NCI-H1092 treated with DMSO at 0.1 percent for 48 hours (cell line): ENCODE results near the gene GSS.
"Not testable (repeated sequence)": the region's sequence is repeated elsewhere in the genome, so short reads cannot be mapped to it uniquely, and the experiment has no call there.

Source experiments
- DNase-seq: peaks from one replicate; lab custom pipeline; 2025; lab: John Stamatoyannopoulos, UW

Gene GSS

DNA sequence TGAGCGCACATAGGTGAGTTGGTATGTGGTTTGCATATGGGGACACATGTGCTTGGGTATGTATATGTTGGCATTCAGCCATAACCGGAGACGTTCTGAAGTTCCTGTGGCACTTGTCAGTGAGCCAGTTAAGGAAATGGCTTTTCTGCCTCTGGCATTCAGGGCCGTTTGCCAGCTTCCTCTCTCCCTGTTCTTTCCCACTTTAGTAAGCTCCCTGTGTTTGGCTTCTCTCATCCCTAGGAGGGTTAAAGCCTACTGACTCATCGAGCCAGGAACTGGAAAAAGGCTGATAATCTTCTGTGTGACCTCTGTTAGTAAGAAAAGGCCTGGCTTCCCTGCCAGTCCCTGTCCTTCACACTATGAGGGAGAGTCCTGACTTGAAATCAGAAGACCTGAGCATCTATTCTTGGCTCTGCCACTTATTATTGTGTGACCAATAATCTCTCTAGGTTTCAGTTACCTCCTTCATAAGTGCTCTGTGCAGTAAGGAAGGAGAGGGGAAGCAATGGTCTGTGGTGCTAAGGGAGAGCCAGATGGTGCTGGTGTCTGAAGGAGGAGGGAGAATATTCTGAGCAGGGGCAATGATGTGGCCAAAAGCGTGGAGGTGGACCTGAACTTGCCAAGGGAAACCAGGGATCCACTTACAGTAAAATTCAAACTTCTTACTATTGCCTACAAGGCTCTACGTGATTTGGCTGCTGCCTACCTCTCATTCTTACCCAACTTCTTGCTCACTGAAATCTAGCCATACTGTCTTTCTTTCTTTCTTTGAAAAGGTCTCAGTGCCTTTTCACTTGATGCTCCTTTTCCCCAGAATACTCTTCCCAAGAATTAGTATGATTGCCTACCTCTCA lies 47.8 kb downstream of the GSS start:
- DNase-seq: no peak

DNA sequence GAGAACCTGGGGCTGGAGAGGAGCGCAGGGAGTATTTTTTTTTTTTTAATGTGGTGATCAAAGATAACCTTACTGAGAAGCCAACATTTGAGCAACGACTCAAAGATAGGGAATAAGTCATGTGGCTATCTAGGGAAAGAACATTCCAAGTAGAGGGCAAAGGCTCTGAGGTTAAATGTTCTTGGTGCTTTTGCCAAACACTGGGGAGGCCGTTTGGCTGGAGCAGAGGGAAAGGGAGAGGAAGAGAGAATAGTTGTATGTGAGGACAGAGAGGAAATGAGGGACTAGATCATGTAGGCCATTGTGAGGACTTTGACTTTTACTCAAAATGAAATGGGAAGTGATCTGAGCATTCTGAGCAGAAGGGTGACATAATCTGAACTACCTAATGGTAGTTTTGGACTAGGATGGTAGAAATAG lies 51.4 kb downstream of the GSS start:
- DNase-seq: no peak

DNA sequence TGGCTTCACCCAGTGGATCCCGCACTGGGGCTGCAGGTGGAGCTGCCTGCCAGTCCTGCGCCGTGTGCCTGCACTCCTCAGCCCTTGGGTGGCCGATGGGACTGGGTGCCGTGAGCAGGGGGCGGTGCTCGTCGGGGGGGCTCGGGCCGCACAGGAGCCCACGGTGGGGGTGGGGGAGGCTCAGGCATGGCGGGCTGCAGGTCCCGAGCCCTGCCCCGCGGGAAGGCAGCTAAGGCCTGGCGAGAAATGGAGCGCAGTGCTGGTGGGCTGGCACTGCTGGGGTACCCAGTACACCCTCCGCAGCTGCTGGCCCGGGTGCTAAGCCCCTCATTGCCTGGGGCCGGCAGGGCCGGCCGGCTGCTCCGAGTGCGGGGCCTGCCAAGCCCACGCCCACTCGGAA lies 56.9 kb downstream of the GSS start:
- not testable (repeated sequence) for DNase-seq

DNA sequence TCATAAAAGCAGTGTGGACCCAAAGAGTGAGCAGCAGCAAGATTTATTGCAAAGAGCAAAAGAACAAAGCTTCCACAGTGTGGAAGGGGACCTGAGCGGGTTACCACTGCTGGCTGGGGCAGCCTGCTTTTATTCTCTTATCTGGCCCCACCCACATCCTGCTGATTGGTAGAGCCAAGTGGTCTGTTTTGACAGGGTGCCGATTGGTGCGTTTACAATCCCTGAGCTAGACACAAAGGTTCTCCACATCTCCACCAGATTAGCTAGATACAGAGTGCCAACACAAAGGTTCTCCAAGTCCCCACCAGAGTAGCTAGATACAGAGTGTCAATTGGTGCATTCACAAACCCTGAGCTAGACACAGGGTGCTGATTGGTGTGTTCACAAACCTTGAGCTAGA lies 57.5 kb downstream of the GSS start:
- DNase-seq: not testable (repeated sequence)

DNA sequence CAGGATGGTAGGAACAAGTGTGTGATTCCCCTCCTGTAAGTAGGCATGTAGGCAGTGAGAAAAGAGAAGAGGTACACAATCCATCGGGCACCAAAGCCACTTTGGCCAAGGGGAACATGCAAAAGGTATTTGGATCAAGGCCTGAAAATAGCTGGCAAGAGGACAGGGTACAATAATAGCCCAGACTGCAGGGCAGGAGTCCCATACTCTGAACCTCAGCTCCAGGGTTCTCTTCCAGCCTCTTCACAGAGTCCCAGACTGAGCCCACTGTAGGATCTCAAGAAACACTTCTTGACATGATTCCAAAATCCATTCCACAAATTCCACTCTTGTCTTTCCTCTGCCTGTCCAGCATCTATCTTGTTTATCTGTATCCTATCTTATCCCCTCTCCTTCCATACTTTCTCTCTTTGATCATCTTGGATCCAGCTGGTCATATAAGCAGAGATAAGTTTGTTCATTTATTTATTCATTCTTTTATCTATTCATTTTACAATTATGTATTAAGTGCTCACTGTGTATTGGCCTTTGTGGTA lies 59.5 kb downstream of the GSS start:
- DNase-seq: no peak

DNA sequence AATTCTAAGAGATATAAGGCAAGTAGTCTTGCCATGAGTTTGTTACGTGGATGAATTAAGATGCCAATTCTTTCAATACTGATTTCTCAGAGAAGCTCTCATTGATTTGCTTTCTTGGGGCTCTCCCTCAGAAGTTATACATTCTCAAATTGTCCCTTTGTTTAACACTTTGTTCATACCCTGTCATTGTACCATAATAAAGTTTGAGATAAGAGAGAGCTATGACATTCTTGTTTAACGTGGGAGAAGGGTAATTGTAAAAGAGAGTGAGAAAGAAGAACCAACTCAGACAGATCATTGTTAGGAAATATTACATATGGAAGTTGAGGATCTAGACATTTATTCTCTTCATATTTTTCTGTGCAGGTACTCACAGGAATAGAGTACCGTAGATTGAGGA lies 60.1 kb downstream of the GSS start:
- no peak for DNase-seq

DNA sequence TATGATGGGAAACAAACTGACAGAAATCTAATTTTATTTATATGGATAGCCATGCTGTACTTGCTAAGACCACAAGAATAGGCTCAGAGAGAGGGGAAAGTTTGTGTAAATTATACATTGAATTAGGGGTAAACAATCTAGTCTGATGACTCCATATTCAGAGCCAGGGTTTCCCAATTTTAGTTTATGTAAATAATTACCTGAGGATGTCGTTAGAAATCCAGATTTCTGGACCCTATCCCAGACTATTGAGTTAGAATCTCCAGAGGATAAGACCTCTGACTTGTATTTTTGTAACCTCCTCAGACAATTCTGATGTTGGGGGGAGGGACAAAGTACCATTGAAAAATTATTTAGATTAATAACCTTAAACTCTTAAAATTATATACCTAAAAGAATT lies 60.9 kb downstream of the GSS start:
- DNase-seq: no peak

DNA sequence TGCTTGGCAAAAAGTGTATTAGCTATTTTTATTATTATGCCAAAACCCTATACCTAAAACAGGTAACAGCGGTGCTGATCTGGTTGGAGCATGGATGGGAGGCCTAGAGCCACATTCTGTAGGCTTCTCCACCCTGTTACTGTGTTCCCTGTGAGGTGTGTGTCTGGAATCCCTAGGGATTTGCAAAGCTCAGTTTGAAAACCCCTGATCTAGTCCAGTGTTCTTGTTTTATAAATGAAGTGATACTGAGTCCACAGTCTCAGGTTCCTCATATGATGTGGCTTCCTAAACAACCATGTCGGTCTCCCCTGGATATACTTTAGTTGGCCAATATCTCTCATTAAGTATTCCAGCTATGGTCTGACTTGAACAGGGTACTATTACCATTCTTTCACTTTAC lies 62.9 kb downstream of the GSS start:
- no peak for DNase-seq

DNA sequence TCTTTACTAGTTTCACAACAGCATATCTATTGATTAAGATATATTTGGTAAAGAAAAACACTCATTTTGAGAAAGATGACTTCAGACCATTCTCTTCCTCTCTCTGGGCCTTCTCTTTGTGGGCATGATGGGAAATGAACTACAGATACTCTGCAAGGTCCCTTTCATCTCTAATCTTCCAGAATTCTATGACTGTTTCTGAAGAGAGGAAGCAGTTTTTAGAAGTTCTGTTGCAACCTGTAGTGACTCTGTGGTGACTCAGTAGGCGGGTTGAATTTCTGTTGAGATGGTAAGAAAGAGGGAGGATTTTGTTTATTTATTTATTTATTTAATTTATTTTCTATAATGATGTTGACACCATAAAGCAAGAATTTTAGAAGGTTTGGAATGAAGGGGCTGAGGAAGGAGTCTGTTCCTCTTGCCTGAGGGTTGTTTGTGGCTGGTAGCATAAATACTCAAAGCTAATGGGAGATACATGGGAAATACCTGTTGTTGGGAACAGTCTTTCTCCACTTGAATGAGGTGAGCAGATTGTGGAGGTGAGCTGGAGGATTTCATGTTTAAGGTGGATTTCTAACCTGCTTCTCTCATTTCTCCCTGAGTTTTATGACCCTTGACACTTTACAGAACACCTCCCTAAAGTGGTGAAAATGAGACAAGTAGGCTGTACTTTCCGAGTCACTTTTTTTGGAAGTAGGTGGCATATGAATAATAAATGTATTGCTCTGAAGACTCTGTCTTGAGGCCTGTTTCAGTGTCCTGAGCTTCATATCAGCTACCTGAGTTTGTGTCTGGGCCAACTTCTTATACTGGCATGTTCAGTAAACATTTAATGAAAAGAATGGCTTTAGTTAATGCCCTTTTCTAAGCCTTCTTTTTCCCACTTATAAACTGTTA lies 64.2 kb downstream of the GSS start:
- no peak for DNase-seq

DNA sequence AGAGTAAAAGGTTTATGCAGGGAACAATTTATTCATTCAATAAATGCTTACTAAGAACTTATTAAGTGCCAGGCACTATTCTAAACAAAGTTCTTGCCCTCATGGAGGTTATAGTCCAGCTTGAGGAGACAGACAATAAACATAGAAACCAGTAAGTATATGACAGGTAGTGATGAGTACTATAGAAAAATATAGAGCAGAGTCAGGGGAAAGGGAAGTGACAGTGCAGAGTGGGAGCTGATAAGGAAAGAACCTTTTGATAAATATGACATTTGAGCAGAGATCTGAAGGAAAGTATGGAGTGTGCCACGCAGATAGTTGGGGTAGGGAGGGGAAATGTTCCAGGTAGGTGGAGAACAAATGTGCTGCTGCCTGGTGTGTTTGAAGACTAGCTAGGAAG lies 67.1 kb downstream of the GSS start:
- no peak for DNase-seq

DNA sequence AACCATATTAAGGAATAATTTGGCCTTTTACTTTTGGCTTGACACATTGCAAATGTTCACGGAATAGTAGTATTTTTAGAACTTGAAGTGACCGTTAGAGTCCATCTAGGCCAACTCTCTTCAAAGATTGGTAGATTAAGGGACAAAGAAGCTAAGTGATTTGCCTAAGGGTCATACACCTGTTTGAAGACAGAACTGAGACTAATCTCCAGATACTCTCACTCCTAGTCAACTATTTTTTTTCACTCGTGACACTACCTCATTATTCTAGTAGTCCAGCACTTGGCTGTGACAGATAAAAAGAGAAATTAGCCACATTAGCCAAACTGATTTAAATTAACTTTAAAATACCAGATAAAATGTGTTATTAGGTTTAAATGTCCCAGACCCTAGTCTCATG lies 68.6 kb downstream of the GSS start:
- DNase-seq: no peak

DNA sequence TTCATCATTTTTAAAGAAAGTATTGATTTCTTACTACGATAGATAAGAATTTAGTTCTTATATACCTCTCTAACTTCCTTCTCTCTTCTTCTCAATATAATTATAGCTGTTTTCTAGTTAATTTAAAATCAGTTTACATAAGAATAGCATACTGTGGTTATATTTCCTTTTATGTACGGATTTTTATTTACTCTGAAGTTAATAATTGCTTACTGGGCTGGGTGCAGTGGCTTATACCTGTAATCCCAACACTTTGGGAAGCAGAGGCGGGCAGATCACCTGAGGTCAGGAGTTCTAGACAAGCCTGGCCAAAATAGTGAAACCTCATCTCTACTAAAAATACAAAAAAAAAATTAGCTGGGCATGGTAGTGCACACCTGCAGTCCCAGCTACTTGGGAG lies 69.5 kb downstream of the GSS start:
- DNase-seq: no peak

DNA sequence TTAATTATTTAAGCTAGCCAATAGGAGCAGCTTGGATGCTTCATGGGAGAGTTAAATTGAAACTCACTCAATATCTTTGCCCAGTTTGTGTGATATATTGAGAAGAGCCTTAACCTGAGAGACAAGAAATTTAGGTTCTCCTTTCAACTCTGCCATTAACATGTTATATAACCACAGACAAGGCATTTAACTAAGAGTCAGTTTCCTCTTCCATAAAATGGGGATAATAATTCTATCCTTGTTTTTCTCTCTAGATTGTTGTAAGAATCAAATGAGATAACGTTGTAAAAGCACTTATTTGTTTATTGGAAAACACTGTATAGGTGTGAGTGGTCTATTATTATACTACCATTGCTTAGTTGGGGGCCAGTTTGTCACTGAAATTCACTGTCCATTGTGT lies 71.3 kb downstream of the GSS start:
- DNase-seq: no peak

DNA sequence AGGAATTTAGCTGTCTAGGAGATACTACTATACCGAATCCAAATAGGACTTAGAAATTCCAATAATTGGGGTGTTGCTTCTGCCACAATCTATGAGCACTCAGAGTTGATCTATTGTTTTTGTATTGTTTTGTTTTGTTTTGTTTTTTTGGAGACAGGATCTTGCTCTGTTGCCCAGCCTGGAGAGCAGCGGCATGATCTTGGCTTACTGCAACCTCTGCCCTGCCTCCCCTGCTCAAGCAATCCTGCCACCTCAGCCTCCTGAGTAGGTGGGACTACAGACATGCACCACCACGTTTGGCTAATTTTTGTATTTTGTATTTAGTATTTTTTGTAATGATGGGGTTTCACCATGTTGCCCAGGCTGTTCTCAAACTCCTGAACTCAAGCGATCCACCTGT lies 71.8 kb downstream of the GSS start:
- DNase-seq: no peak

DNA sequence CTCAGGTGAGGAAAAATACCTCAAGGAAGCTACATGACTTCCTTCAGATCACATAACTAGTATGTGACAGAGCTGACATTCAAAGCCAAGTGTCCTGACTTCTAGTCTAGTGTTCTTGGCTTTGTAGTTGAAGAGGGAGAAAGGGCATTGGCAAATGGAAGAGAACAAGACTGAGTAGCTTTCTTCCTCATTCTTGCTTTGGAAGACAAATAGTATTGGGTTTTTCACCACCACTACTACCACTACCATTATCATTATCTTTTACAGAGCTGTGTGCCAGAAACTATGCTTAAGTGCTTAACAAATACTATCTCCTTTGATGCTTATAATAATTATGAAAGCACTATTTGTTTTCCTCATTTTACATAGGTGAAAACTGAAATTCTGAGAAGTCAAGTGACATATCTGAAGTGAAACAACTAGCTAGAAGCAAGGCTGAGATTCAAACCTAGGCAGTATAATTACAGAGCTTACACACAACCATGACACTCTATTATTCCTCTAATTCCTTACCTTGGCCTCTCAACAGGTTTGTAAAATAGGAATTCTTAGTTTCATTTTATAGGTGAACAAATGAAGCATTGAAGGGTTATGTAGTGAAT lies 72.4 kb downstream of the GSS start:
- DNase-seq: no peak

DNA sequence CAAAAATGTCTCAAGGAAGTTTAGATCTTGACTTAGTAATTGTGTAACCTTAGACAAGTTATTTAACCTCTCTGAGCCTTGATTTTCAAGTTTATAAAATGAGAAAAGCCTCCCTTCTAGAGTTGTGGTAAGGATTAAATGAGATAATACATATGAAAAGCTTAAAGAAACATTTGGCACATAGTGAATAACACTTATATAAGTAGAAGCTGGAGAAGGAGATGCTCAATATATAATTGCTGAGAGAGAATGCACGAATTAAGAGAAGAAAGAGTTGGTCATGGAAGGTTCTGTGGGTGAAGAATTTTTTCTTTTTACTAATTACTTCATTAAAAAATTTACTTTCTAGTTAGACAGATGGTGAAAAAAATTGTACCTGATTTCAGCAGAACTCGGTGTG lies 73.9 kb downstream of the GSS start:
- DNase-seq: no peak

DNA sequence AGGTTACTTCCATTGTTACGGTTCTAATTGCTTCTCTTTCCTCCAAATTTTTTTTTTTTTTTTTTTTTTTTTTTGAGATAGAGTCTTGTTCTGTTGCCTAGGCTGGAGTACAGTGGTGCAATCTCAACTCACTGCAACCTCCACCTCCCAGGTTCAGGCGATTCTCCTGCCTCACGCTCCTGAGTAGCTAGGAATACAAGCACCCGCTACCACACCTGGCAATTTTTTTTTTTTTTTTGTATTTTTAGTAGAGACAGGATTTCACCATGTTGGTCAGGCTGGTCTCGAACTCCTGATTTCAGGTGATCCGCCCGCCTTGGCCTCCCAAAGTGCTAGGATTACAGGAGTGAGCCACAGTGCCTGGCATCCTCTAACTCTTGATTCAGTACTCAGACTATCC lies 74.6 kb downstream of the GSS start:
- not testable (repeated sequence) for DNase-seq

DNA sequence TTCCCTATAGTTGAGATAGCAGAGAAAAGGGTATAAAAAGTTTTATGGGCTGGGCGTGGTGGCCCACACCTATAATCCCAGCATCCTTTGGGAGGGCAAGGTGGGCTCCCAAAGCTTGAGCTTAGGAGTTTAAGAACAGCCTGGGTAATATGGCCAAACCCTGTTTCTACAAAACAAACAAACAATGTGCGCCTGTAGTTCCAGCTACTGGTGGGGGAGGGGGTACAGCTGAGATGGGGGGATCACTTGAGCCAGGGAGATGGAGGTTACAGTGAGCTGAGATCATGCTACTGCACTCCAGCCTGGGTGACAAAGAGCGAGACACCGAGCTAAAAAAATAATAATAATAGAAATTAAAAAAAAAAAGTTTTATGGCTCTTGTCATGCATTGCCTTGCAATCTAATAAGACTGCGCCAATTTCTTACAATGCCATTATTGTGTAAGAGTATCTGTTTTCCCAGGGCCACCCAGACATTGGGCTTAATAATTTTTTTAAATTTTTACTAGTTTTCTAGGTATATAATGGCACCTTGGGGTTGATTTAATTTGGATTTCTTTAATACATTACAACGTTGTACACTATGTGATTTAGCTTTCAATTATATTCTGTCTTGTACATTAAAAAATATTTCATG lies 75.3 kb downstream of the GSS start:
- no peak for DNase-seq
